Erythroblast (primary cell): ENCODE data around the gene ENPP7.
A peak's percentile ranks its signal among the peaks of the same experiment; 100 is the strongest.

Experiments
- DNase-seq, 2 experiments: peaks; one replicate each; lab custom pipeline; 2025; lab: John Stamatoyannopoulos, UW
- GATA1 ChIP-seq: IDR thresholded peaks from 2 replicates; pipeline ENCODE4 v1.6.1; 2011; ENCODE audit warnings: low read depth, mild to moderate bottlenecking, control low read depth, low read length, moderate library complexity
- POLR2A ChIP-seq: IDR thresholded peaks from 2 replicates; pipeline ENCODE4 v1.6.1; 2011; ENCODE audit warnings: mild to moderate bottlenecking, low read length

Gene ENPP7

DNA sequence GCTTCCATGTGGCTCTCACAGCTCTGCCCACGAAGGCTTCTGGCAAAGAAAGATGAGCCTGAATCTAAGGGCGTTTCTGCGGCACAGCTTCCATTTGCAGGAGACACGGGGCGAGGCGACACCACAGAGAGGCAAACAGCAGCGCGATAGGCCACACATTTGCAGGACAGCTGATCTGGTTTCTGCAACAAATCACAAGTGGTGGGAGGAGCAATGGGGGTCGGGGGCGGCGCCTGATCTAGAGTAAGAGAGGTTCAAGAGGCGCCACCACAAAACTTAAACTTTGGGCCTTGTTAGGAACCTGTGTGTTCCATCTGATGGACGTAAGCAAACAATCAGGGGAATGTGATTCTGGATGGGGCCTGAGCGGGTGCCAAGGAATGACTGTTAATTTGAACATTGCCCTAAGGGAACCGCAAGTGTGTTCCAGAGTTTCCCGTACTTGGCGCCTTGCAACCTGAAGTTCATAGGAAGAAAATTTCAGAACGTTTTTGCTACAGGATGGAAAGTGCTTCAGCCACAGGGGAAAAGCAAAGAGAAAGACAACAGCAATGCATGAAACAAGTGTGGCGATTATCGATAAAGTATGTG is 18.9 kb upstream of the ENPP7 start:
- no peak for DNase-seq

DNA sequence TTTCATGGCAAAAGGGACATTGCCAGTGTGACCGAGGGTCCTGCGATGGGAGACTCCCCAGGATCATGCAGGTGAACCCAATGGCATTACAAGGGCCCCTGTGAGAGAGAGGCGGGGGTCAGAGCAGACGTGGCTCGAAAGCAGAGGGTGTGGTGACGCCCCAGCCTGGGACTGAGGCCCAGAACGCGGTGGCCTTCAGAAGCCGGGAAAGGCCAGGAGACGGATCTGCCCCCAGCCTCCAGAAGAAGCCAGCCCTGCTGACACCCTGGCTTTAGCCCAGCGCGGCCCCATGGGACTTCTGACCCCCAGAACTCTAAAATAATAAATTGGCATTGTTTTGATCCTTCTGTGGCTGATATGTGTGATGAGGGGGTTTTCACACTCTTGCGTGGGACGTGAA is 17.4 kb upstream of the ENPP7 start:
- DNase-seq, result no peak
- TF ChIP-seq GATA1 (no peak), POLR2A (no peak)

More for the DNA sequence above, 18.9 kb upstream of the ENPP7 start:
- TF ChIP-seq GATA1, result no peak
- TF ChIP-seq POLR2A, result no peak

DNA sequence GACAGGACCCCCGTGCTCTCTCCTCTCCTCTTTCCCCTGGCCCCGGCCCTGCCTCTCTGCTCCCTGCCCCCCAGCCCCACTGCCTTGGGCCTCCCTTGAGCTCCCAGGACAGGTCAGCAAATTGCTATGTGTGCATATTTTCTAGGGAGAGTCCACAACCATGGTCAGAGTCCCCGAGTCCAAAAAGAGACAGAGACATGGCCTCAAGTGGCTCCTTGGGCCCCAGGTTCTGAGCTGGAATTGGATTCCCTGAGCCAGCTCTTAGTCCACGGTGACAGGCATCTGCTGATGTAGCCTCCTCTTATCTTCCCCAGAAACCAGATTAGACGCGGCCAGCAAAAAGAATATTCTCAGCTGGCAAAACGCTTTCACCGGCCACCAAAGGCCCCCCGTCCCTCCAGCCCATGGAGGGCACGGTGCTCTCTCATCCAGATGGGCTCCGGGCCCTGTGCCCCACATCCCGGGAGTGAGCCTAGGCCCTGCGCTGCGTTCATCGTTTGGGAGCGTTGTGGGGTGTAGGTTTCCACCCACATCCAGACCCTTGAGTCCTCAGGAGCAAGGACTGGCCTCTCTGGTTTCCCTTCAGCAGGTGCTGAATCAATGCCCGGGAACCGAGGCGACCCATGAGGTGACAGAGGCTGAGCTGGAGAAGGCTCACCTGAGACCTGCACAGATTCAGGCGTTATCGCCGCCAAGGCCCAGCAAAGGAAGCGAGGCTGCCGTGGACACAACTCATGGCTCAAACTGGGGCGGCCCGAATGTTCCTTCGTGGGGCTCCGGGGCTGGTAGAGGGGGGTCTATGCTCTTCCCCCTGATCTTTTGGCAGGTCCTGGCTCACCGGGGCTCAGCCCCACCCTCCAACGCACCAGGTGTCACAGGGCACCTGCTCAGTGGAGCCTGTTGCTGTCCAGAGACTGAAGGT is 16.3 kb upstream of the ENPP7 start:
- DNase-seq, result no peak
- no peak for TF ChIP-seq GATA1
- TF ChIP-seq POLR2A, result no peak

DNA sequence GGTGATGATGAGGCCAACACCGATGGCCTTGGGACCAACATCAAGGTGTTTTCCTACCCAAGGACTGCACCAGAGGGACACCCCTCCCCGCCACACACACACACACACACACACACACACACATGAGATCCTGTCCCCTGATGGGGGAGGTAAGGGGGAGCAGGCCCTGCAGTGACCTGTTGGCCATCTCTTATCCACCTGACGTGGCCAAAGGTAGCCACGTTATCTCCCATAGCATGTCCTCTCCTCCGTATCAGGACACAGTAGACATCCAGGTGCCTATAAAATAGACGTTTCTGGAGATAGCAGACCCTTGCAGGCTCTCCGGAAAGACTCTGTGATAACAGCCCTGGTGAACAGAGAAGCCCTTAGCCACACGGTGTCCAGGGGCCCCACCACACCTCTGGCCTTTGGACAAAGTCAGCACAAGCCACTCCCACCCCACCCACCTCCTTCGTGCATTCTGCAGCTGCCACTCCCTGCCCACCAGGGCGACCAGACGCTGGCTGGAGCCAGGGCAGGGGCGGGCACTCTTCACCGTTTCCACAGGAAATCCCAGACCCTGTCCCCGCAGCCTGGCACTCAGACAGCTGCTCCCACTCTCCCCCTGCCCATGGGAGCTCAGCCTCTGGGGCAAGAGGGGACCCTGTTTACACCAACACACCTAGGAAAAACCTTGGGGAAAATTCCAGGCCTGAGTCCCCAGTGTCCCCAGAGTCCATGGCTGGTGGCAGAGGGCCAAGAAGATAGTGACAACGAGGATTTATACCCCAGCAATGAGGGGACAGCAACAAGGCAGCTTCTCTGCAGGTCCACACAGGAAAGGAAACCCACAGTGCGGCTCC is 15.4 kb upstream of the ENPP7 start:
- DNase-seq, result no peak
- TF ChIP-seq POLR2A (no peak), GATA1 (no peak)

DNA sequence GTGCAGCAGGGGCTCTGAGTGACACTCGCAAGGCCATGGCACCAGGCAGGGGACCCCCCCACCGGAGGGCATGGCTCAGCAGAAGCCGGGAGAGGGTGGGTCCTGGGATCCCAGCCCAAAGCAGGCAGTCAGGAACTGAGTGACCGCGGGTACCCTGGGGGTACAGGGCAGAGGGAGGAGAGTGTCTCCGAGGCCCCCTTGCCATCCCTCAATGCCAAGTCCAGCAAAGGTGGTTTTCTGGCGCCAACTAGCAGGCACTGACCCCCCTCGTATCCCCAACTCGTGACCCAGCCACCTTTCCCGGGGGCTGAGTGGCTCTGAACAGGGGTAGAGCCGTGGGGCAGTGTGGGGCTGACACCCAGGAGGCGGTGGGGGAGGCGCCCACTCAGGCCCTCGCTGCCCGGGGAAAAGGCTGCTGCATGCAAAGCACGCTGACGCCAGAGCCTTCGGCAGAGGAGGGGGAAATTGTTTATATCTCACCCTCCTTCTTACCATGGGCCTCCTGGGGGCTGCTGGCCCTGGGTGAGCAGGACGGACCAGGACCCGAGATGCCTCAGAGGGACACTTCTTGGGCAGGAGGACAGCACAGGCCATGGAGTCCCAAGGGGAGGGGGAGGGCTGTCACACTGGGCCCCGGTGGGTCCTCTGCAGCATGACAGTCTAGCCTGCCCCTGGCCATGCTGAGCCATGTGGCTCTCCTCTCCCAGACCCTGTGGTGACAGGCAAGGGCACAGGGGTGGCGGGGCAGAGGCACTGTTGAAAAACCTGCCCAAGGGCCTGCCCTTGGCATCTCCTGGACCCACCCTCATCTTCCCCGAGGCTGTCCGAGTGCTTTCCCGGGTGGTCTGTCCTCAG is 14.6 kb upstream of the ENPP7 start:
- no peak for DNase-seq
- TF ChIP-seq GATA1 (no peak), POLR2A (no peak)

DNA sequence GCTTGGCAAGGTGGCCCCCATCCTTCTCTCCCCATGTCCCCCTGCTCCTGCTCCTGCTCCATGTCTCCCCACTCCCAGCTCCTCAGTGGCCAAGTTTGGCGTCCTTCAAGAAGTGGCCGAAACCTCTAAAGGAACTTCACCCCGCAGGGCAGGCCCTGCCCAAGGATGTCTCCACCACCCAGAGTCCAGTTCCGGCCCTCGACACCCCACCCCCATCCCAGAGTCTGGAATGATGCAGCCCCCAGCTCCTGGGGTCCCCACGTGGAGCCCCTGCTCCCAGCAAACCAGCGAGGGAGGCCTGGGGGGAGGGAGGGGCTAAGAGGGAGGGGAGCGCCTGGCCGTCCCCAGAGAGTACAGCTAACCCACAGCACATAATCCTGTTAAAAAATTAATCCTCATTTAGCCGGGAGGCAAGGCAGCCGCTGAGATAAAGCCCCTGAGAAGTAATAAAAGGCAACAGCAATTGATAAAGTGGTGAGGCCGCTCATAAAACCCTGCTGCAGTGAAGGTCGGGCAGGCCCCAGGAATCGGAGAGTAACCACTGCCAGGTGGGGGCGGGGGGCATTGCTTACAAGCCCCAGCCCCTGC is 9.9 kb upstream of the ENPP7 start:
- DNase-seq, result no peak
- no peak for TF ChIP-seq POLR2A
- no peak for TF ChIP-seq GATA1

DNA sequence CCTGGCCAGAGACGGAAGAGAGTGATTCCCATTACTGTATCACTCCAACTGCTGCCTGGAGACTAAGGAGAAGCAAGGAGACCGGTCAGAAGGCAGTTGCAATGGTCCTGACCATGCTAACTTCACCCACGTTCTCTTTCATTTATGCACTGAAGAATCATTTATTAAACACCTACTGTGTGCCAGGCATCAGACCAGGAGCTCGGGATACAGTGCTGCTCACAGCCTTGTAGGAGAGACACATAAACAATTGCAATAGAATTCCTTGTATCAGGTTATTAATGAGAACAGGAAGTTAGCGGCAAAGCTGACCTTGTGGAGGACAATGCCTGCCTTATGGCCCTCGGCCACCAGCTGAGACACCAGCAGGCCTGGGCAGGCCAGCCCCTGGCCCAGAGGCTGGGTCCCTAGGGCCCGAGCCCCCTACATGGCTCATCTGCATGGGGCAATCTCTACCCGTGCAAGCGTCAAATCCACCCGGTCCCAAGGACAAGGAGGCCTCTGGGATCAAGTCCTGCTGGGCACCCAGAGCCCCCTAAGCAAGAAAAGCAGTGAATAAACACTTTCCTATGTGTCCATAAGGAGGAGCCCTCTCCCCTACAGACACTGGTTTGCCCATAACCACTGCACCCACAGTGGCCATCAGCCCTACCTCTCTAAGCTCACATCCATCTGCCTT is 8.6 kb upstream of the ENPP7 start:
- DNase-seq, result no peak
- TF ChIP-seq GATA1, result no peak
- TF ChIP-seq POLR2A, result no peak

DNA sequence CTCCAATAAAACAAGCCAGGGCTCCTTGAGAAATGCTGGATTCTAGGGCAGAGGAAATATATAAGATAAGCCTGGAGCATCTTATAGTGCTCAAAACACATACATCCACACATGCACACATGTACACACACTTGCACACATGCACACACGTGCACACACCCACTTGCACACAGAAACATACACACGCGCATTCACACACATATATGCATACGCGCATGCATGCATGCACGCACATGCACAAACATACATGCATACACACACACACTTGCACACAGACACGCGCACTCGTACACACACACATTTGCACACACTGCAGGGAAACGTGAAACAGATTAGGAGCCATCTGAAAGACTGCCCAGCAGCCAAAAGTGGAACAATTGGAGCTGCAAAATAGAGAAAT is 8.0 kb upstream of the ENPP7 start:
- no peak for TF ChIP-seq POLR2A
- no peak for TF ChIP-seq GATA1
- DNase-seq, result no peak

DNA sequence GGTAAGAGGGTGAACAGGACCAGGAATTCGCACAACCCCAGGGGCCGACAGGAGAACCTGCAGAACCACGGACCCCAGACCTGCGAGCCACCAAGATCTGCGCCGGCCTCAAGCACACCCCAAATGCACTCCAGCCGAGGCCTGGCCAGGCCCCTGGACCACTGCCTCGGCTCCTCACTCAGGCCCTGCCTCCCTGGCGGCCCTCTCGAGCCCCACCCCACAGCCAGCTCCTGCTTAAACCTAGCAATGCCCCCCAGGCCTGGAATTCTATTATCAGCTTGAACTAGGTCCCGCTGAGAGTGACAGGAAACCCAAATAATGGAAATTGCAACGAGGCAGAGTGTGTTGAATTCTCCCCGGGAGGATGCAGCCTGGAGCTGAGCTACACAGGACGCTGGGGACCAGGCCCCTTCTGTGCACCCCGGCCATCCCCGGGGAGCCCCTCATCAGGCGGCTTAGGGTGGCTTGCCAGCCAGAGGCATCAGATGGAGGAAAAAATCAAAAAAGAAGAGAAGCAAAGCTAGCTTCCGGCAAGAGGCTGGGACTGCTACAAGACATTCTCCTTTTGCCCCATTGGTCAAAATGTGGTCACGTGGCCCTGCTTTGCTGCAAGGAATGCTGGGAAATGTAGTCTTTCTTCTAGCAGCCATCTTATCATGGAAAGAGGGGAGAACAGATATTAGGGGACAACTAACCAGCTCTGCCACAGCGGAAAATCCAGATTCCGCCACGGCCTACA is 2.4 kb upstream of the ENPP7 start:
- no peak for TF ChIP-seq GATA1
- no peak for TF ChIP-seq POLR2A
- DNase-seq, result peak; percentile 80 to 87

DNA sequence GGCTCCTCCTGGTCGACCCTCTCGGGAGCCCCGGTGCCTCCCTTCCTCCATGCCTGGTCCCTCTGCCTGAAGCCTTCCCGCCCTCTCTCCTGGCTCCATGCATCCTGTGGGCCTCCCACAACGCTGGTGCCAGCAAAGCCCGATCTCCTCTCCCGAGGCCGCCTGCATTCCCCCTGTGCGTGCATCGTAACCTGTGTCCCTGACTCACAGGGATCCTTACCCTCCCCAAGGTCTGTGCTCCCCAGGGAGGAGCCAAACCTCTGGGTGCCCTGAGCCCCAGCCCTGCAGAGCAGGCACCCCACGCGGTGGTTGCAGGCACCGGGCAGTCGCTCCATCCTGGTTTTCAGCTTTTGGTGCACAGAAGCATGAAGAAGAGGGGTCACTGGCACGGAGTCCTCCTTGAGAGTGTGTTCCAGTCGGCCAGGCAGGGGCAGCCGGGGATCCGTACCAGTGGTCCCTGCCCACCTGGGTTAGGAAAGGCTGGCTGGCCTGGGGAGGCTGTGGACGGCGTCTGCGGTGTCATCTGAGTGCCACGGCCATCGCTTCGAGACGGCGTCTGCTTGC is 1.8 kb upstream of the ENPP7 start:
- DNase-seq, result no peak
- TF ChIP-seq GATA1 (no peak), POLR2A (no peak)

DNA sequence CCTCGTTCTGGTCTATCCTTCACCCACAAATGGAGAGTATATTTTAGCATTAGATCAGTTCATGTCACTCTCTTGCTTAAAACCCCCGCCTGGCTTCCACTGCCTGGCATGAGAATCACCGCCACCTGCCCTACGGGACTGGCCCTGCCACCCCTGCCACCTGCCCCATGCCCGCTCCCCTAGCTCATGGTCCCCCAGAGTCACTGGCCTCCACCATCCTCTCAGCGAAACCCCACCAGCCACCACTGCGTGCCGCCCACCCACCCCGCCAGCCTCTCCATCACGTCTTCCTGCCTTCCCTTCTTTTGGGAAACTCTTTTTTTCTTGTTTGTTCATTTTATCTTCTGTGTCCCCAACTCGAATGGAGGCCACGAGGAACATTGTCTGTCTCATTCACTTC is 982 bp upstream of the ENPP7 start:
- TF ChIP-seq GATA1 (no peak), POLR2A (no peak)
- no peak for DNase-seq

DNA sequence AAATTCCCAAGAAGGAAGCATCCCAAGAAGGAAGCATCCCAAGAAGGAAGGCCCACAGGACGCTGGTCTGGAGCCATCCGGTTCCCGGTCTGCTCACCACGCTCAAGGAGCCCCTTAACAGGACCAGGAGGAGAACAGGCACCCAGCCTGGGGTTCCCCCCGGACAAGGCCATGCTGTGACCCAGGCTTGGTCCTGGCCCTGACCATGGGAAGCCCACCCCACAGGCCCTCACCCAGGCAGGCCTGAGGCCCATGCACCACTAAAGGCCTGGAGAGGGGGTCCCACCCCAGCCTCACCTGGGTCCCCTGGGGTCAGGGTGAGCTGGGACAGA is 340 bp upstream of the ENPP7 start:
- no peak for DNase-seq
- no peak for TF ChIP-seq GATA1
- TF ChIP-seq POLR2A, result no peak
